ENCODE results near the gene GEN1. TPM values are rescaled to one million over a fixed set of nuclear protein-coding genes. Genes with fewer than 3 reads are reported as not detected.

Gene GEN1
- polyA plus RNA-seq, 1 donor, result 10.7 TPM

GRCh38 chr2:17805717-17806363 lies 51.9 kb downstream of the GEN1 start:
- Histone ChIP-seq H3K9me3 (ENCODE audit: control insufficient read depth, low read depth, low read length) (no peaks in the 10 kb centered on the region), H3K4me3 (ENCODE audit: low read length) (no peak overlapping the region), H3K4me1 (ENCODE audit: control insufficient read depth, insufficient read depth, low read length) (no peaks in the 10 kb centered on the region), H3K36me3 (ENCODE audit: control insufficient read depth, insufficient read depth, low read length) (no peaks in the 10 kb centered on the region), H3K27me3 (ENCODE audit: control insufficient read depth, insufficient read depth, low read length) (peaks cover 2% of the 10 kb centered on the region), H3K27ac (ENCODE audit: low read length) (no peak overlapping the region)
- no peak for DNase-seq
- WGBS (ENCODE audit: insufficient coverage, low lambda C conversion rate), result no CpG with 5 or more reads among the region's 8 CpGs

- Histone ChIP-seq H3K36me3 (ENCODE audit: control insufficient read depth, insufficient read depth, low read length) (no peaks in the 10 kb centered on the region), H3K27ac (ENCODE audit: low read length) (no peak overlapping the region), H3K9me3 (ENCODE audit: control insufficient read depth, low read depth, low read length) (no peaks in the 10 kb centered on the region), H3K4me3 (ENCODE audit: low read length) (no peak overlapping the region), H3K4me1 (ENCODE audit: control insufficient read depth, insufficient read depth, low read length) (no peaks in the 10 kb centered on the region), H3K27me3 (ENCODE audit: control insufficient read depth, insufficient read depth, low read length) (peaks cover 12% of the 10 kb centered on the region)
- DNase-seq, result no peak
- 67% methylated on average over 3 of the region's 5 CpGs for WGBS (ENCODE audit: insufficient coverage, low lambda C conversion rate)
Observed at GRCh38 chr2:17813010-17813741, 59.2 kb downstream of the GEN1 start.

- H3K27ac ChIP-seq (ENCODE audit: low read length), result no peak overlapping the region
- no peaks in the 10 kb centered on the region for H3K36me3 ChIP-seq (ENCODE audit: control insufficient read depth, insufficient read depth, low read length)
- 100% methylated on average over 1 of the region's 5 CpGs for WGBS (ENCODE audit: insufficient coverage, low lambda C conversion rate)
- DNase-seq, result no peak
- no peak overlapping the region for H3K4me3 ChIP-seq (ENCODE audit: low read length)
- peaks cover 12% of the 10 kb centered on the region for H3K27me3 ChIP-seq (ENCODE audit: control insufficient read depth, insufficient read depth, low read length)
- H3K9me3 ChIP-seq (ENCODE audit: control insufficient read depth, low read depth, low read length), result no peaks in the 10 kb centered on the region
- H3K4me1 ChIP-seq (ENCODE audit: control insufficient read depth, insufficient read depth, low read length), result no peaks in the 10 kb centered on the region
Observed at GRCh38 chr2:17813742-17814473, 60.0 kb downstream of the GEN1 start.

- Histone ChIP-seq H3K27me3 (ENCODE audit: control insufficient read depth, insufficient read depth, low read length) (peaks cover 9% of the 10 kb centered on the region), H3K4me3 (ENCODE audit: low read length) (no peak overlapping the region), H3K4me1 (ENCODE audit: control insufficient read depth, insufficient read depth, low read length) (no peaks in the 10 kb centered on the region), H3K27ac (ENCODE audit: low read length) (no peak overlapping the region), H3K36me3 (ENCODE audit: control insufficient read depth, insufficient read depth, low read length) (no peaks in the 10 kb centered on the region), H3K9me3 (ENCODE audit: control insufficient read depth, low read depth, low read length) (no peaks in the 10 kb centered on the region)
- no peak for DNase-seq
- 100% methylated on average over 1 of the region's 1 CpG for WGBS (ENCODE audit: insufficient coverage, low lambda C conversion rate)
Observed at GRCh38 chr2:17814601-17815000, 60.7 kb downstream of the GEN1 start.

GRCh38 chr2:17815468-17816184 lies 61.7 kb downstream of the GEN1 start:
- no peak for DNase-seq
- Histone ChIP-seq H3K27me3 (ENCODE audit: control insufficient read depth, insufficient read depth, low read length) (peaks cover 9% of the 10 kb centered on the region), H3K4me3 (ENCODE audit: low read length) (no peak overlapping the region), H3K27ac (ENCODE audit: low read length) (no peak overlapping the region), H3K36me3 (ENCODE audit: control insufficient read depth, insufficient read depth, low read length) (no peaks in the 10 kb centered on the region), H3K4me1 (ENCODE audit: control insufficient read depth, insufficient read depth, low read length) (no peaks in the 10 kb centered on the region), H3K9me3 (ENCODE audit: control insufficient read depth, low read depth, low read length) (no peaks in the 10 kb centered on the region)
- WGBS (ENCODE audit: insufficient coverage, low lambda C conversion rate), result no CpG with 5 or more reads among the region's 8 CpGs

- H3K27ac ChIP-seq (ENCODE audit: low read length), result no peak within 1 kb of the TSS
- no peak within 1 kb of the TSS for H3K4me3 ChIP-seq (ENCODE audit: low read length)
- WGBS (ENCODE audit: insufficient coverage, low lambda C conversion rate), result no CpG with 5 or more reads among the region's 26 CpGs
- H3K27me3 ChIP-seq (ENCODE audit: control insufficient read depth, insufficient read depth, low read length), result peaks cover 7% of the 10 kb centered on the region
- no peaks in the 10 kb centered on the region for H3K9me3 ChIP-seq (ENCODE audit: control insufficient read depth, low read depth, low read length)
- no peaks in the 10 kb centered on the region for H3K4me1 ChIP-seq (ENCODE audit: control insufficient read depth, insufficient read depth, low read length)
- no peak for DNase-seq
- H3K36me3 ChIP-seq (ENCODE audit: control insufficient read depth, insufficient read depth, low read length), result no peaks in the 10 kb centered on the region
Observed at GRCh38 chr2:17816396-17817245, 62.7 kb downstream of the GEN1 start, which contains the start of gene MSGN1. Gene MSGN1, plus strand, starts transcription at chr2:17816460. Its CDS starts 59 bp downstream, at chr2:17816519.

GRCh38 chr2:17818235-17818815 lies 64.4 kb downstream of the GEN1 start:
- WGBS (ENCODE audit: insufficient coverage, low lambda C conversion rate), result no CpG with 5 or more reads among the region's 2 CpGs
- Histone ChIP-seq H3K9me3 (ENCODE audit: control insufficient read depth, low read depth, low read length) (no peaks in the 10 kb centered on the region), H3K4me3 (ENCODE audit: low read length) (no peak overlapping the region), H3K27ac (ENCODE audit: low read length) (no peak overlapping the region), H3K36me3 (ENCODE audit: control insufficient read depth, insufficient read depth, low read length) (no peaks in the 10 kb centered on the region), H3K4me1 (ENCODE audit: control insufficient read depth, insufficient read depth, low read length) (no peaks in the 10 kb centered on the region), H3K27me3 (ENCODE audit: control insufficient read depth, insufficient read depth, low read length) (peaks cover 5% of the 10 kb centered on the region)
- no peak for DNase-seq

- Histone ChIP-seq H3K4me1 (ENCODE audit: control insufficient read depth, insufficient read depth, low read length) (no peaks in the 10 kb centered on the region), H3K4me3 (ENCODE audit: low read length) (no peak overlapping the region), H3K27ac (ENCODE audit: low read length) (no peak overlapping the region), H3K36me3 (ENCODE audit: control insufficient read depth, insufficient read depth, low read length) (no peaks in the 10 kb centered on the region), H3K9me3 (ENCODE audit: control insufficient read depth, low read depth, low read length) (no peaks in the 10 kb centered on the region), H3K27me3 (ENCODE audit: control insufficient read depth, insufficient read depth, low read length) (peaks cover 5% of the 10 kb centered on the region)
- DNase-seq, result no peak
- no CpG with 5 or more reads among the region's 3 CpGs for WGBS (ENCODE audit: insufficient coverage, low lambda C conversion rate)
Observed at GRCh38 chr2:17821080-17821479, 67.1 kb downstream of the GEN1 start.

- Histone ChIP-seq H3K27ac (ENCODE audit: low read length) (no peak overlapping the region), H3K4me1 (ENCODE audit: control insufficient read depth, insufficient read depth, low read length) (no peaks in the 10 kb centered on the region), H3K36me3 (ENCODE audit: control insufficient read depth, insufficient read depth, low read length) (no peaks in the 10 kb centered on the region), H3K27me3 (ENCODE audit: control insufficient read depth, insufficient read depth, low read length) (peaks cover 1% of the 10 kb centered on the region), H3K4me3 (ENCODE audit: low read length) (no peak overlapping the region), H3K9me3 (ENCODE audit: control insufficient read depth, low read depth, low read length) (no peaks in the 10 kb centered on the region)
- no peak for DNase-seq
- WGBS (ENCODE audit: insufficient coverage, low lambda C conversion rate), result 80% methylated on average over 1 of the region's 7 CpGs
Observed at GRCh38 chr2:17821535-17822444, 67.9 kb downstream of the GEN1 start.
